ENCODE results near the gene RFLNA.

The RFLNA gene, protein sequence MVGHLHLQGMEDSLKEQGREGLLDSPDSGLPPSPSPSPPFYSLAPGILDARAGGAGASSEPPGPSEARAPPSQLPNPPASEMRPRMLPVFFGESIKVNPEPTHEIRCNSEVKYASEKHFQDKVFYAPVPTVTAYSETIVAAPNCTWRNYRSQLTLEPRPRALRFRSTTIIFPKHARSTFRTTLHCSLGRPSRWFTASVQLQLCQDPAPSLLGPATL

DNA sequence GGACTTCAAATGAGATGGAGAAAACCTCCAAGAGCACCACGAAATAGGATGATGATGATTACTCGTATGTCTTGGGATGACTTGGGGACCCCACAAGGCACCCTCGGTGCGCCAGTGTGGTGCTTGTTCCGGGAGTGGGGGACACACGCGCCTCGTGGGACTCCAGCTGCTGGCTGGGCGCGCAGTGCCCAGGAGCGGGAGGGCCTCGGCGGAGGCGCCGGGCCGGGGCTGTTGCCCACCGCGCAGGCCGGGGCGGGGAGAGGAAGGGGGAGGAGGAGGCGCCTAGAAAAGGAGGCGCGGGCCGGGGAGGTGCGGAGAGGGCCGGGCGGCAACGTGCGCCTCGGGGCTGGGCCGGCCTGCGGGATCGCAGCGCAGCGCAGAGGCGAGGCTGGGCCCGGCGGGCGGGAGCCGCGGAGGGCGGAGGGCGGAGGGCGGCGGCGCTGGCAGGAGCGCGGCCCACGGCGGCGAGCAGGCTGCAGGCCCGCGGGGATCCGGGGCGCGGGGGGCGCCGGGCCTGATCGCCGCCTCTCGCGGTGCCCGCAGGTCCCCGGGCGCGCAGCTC, at the start of gene RFLNA:
TSS of gene RFLNA (plus strand) at position 314 of the 562 bp plus-strand sequence. CDS start 337 bp downstream, outside the sequence.
- DNase-seq, result peak; percentile 70

DNA sequence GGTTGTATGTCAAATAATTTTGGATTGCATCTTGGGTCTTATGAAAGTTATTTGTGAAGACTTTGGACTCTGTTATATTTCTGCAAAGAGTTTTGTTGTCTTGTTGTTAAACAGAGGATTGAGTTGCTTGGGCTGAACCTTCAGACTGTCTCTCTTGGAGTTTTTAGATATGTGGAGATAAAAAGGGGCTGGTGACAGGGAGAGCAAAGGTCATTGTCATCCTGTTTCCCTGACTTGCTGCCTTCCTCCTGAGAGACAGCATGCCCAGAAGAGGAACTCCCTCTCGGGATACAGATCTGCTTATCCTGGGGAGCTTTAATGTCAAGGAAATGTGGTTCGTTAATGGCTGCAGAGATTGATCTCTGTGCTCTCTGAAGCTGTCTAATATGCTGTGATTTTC, 47.6 kb upstream of the RFLNA start:
- no peak for DNase-seq

DNA sequence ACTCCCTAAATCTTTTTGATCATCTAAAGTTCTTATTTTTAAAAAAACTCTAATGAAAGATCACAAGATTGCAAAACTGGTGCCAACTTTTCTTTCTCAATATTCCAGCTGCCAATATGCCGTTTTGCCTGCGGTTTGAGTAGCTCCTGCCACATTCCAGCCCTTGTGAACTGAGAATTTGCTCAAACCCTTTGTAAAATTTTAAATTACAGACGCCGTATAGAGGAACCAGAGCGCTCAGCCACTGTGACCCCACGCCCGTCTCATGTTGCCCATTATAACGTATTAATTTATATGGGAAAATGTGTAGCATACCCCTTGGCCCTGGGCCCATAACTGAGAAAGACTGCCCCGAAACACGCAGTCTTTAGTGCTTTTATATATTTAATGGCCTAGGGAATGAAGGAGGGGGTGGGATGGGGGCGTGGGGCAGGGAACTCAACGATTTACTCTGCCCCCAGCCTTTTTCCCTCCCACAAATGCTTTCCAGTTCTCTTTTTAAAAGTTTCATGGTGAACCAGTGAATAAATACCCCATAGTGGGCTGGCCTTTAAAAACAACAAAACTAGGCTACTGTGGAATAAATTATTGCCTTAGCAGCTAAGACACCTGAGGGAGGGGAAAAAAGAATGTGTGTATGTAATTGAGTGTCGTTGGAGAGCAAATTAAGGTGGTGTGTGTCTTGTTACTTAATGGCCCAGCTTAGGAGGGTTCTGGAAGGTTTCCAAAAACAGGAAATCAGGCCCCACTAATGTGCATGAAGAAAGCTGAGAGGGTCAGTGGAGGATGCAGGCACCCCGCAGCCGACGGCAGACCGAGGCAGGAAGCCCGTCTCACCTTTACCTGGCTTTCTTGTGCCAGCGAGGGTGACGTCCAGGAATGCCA, 45.7 kb upstream of the RFLNA start:
- peak; percentile 14 for DNase-seq

DNA sequence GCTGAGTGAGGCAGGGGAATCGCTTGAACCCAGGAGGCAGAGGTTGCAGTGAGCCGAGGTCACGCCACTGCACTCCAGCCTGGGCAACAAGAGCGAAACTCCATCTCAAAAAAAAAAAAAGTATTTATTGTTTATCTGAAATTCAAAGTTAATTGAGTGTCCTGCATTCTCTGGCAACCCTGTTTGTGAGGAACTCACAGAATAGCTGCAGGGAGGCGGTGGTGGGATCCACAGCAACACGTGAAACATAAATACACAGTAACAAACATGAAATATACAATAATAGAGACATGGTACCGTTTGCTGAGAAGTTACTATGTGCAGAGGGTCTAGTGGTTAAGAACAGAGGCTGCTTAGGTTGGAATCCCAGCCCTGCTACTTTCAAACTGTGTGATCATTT, 43.7 kb upstream of the RFLNA start:
- DNase-seq, result no peak

DNA sequence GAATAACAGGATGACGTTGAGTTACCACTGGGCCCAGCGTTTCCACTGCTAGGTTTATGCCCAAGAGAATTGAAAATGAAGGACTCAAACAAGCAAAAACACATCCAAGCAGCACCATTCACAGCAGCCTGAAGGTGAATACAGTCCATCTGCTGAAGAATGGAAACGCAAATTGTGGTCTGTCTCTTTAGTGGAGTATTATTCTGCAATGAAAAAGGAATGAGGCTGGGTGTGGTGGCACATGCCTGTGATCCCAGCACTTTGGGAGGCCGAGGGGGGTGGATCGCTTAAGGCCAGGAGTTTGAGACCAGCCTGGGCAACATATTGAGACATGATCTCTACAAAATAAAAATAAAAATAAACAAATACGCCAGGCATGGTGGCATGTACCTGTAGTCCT, 41.9 kb upstream of the RFLNA start:
- DNase-seq, result no peak

DNA sequence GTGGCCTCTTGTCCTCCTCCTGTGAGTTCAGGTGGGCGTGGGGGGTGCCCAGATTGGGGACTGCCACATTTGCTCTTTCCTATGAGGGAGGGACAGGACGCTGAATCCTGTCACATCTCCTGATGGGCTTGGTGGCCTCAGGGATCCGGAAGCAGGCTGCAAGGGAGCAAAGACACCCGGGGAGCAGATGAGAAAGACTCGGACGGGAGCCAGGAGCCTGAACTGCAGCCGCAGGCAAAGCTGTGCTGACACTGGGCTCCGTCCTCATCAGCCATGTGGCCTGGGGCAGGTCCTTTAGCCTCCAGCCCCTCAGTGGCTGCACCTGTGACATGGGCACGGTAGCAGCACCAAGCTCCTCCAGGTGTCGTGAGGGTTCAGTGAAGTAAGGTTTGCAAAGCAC, 40.8 kb upstream of the RFLNA start:
- DNase-seq, result no peak

DNA sequence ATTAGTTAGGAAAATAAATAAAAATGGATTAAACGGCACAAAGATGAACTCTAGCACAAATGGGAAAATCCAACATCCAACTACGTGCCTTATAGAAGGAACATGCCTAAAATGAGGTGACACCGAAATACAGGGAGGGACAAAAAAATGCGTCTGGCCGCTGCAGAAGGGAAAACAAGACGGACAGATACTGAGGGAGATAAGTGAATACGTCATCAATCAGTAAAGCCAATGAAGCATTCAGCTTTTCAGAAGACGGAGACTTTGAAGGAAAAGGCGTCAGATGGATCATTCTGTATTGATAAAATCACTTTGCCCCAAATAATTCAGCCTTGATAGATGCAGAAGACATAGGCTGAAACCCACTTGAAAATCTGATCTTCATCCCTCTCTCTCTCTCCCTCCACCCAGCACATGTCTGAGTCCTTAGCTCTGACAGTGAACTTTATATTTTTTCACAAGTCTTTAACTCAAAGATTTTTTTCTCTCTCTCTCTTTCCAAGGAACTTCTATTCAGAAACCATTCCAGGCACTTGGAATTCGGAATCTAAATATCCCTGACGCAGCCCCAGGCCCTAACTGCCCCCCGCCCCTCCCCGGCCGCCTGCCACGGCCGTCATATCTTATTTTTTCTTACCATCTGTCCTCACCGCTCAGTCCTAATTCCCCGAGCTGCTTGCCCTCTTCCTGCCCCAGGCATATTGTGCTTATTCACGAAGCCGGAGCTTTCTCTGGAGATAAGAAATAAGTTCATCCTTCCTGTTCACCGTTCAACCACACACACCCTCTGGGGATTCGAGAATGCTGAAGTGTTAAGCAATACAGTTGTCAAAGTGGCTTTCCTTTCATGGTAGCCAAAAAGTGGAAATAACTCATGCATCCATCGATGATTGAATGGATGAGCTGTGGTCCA, 35.5 kb upstream of the RFLNA start:
- peak; percentile 59 for DNase-seq

DNA sequence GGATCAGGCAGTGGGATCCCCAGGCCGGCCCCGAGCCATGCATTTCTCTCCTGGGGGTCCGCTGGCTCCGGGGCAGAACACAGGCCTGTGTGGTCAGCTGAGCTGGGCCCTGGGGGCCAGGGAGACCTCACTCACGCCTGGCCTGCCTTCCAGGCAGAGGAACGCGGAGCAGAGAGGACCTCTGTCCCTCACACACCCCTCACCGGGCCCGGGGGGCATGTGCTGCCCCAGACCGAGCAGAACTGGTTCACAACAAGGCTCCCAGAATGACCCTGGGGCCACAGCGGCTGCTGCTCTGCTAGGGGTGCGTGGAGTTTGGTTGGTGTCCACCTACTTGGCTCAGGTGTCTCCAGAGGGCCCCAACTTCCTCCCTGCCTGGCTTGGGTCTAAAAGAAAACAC, 33.0 kb upstream of the RFLNA start:
- DNase-seq, result no peak

DNA sequence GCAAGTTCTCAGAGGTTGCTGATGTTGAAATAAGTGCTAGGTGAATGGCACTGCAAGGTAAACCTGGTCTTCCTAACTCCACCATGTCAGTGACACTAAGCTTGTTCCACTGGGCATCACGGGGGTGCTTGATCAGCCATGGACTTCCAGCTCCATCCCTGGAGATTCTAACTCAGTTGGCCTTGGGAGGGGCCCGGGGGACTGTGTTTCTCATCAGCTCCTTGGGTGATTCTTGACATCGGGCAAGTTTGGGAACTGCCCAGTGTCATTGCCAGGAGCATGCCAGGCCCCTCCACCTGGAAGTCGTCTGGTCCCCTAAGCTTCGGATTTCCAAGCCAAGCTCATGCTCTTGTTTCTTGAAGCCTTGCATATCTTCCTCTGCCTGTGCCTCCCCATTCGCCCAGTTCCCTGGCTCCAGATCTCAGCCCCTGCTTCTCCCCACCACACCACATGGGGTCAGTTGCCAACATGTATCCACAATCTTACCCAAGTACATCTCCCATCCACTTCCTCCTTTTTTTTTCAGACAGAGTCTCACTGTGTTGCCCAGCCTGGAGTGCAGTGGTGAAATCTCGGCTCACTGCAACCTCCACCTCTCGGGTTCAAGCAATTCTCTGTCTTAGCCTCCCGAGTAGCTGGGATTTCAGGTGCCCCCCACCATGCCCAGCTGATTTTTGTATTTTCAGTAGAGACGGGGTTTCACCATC, 30.7 kb upstream of the RFLNA start:
- no peak for DNase-seq

DNA sequence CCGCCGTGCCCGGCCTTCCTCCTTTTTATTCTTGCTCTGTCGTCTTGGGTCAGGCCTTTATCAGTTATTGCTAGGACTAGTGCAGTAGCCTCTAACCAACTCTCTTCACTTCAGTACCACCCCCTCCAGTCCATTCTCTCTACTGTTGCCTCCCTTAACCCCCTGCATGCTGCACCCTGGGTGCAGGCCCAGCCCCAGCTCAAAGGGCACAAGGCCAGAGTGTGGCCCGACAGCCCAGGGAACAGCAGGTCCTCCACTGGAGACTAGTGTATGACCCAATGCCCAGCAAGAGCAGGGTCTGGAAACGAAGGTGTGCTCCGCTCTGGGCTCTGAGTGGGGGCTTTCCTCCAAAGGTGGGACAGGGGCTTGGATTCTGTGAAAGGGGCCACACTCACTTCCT, 30.0 kb upstream of the RFLNA start:
- no peak for DNase-seq

DNA sequence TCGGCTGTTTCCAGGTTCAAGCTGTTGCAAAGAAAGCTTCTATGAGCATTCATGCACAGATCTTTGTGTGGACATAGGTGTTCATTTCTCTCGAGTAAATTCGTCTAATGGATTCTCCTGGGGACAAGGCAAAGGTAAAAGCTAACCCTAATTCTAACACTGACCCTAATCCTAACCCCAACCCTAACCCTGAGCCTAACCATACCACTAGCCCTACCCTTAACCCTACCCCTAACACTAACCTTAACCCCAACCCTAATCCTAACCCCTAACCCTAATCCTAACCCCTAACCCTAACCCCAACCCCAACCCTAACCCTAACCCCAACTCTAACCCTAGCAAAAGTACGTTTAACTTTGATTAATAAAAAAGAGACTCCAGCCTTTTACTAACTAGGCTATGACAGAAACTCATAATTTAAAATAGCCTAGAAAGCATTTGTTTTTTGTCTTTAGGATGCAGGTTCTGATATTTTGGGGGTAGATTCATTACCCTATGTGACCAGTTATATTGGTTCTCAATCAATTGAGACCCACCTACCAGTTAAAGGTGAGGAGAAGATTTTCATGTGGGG, 27.6 kb upstream of the RFLNA start:
- no peak for DNase-seq

DNA sequence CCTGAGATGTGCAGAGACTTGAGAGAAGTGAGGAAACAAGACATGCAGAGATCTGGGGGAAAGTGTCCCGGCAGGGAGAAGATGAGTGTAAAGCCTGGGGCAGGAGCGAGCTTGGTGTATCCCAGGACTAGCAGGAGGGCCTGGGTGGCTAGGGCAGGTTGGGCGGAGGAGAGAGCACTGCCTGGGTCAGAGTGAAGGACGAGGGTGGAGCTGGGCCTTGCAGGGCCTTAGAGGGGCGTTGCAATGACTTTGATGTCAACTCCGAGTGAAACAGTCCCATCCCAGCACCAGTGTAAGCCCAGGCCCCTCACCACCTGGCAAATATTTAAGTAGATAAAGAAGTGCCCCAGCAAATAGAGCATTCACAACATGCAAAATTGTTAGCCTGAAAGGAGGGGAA, 24.2 kb upstream of the RFLNA start:
- DNase-seq, result no peak

DNA sequence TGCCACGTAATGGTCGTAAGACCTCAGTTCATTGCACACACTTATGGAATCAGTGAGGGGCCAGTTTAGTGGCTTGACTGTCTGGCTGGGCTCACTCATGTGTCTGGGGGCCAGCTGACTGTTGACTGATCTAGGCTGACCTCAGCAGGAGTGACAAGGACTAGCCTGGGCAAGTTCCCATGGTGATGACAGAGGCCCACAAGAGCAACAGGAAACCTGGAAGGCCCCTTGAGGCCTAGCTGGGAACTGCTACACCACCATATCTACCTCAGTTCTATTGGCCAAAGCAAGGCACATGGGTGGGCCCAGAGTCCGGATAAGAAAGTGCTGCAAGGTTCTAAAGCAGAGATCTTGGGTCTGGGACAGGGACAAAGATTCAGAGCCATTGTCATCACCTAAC, 21.3 kb upstream of the RFLNA start:
- no peak for DNase-seq

DNA sequence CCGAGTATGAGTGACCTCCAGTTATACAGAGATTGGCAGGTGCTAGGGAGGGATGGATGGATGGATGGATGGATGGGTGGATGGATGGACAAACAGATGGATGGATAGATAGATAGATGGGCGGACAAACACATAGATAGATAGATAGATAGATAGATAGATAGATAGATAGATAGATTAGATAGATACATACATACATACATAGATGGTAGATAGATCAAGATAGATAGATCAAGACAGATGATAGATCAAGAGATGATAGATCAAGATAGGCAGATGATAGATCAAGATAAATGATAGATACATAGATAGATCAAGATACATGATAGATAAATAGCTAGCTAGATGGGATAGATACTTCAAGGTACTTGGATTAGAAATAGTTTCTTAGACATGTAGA, 18.6 kb upstream of the RFLNA start:
- DNase-seq, result no peak

DNA sequence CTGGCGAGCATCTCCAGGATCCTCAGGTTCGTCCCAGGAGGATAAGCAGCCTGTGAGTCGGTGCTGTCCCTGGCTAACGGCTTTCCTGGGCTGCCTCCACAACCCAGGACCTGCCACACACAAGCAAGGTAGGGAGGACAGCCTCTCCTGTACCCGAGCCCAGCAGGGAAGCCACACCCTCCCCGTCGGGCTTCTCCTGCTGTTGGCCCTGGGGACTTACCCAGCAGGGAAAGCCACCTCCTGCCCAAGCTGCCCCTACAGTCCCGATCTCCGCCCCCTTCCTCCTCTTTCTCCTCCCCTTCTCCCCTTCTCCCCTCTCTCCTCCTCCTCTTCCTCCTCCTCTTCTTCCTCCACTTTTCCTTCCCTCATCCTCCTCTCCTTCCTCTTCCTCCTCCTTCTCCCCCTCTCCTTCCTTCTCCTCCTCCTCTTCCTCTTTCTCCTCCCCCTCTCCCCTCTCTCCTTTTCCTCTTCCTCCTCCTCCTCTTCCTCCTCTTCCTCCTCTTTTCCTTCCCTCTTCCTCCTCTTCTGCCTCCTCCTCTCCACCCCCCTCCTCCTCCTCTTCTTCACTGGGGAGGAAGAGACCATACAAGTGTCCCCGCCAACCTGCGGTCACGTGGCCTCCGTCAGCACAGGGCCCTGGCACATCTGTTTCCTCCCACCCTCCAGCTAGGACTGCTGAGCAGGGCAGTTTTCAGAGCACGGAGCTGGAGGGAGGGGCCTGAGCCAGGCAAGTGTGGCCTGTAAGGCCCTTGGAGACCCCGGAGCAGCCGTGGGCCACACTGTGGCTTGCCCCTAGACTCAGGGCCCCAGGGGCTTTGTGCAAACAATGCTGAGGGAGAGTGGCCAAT, 17.3 kb upstream of the RFLNA start:
- DNase-seq, result no peak

DNA sequence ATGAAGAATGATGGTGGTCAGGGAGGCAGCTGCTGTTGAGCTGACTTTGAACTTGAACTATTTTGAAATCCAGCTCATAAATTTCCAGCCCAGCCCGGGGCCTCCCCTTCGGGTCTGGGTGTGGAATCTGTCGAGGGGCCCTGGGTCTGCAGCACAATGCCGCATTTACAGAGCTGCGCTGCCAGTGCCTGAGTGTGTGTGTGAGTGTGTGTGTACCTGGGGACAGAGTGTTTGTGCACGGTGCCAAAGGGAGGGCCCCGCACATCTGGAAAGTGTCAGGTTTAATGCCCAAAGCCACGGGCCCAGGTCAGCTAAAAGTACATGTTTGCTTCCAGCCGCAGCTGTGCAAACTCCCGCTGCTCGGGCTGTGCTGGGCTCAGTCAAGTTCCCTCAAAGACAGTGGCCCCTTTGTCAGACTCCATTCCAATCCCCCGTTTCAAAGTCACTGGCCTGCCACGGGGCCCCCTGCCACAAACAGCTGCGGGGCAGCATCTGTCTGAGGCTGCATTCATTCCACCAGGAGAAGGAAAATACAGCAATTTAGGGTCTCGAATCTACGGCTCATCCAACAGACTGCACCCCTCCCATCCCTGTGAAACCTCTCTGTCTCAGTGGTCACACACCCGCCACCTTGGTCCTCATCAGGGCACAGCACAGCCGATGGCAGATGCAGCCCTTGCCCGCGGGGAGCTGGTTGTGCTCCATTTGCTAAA, 16.3 kb upstream of the RFLNA start:
- peak; percentile 57 for DNase-seq

DNA sequence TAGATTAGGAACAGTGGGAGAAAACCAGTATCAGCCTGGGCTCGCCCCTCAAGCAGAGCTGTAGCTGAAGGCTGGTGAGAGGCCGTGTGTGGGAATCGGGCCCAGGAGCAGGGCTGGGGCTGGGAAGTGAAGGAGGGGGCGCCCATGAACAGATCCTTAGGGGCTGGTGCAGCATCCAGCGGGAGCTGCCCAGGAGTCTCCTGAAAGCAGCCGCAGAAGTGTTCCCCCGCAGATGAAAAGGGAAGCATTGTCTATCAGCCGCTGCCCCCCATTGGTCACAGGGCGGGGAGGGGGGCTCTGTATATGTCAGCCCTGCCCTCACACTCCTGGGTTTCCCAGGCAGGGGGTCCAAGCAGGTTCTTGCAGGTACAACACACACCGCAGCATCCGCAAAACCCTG, 15.6 kb upstream of the RFLNA start:
- no peak for DNase-seq

DNA sequence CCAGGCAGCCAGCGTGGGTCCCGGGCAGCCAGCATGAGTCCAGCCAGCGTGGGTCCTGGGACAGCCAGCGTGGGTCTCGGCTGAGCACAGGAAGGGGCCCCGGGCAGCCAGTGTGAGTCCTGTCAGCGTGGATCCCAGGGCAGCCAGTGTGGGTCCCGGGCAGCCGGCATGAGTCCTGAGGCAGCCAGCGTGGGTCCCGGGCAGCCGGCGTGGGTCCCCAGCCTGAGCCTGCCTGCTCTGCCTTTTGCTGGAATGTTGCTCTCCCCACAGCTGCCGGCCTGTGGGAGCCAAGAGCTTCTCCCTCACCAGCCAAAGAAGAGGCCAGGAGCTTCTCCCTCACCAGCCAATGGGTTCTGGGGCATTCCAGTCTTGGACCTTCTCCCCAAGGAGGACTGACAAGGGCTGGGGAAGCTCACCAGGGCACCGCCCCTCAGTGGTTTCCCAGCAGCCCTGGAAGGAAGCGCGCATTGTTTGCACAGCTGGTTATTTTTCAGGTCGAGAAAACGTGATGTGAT, 15.0 kb upstream of the RFLNA start:
- peak; percentile 41 for DNase-seq

DNA sequence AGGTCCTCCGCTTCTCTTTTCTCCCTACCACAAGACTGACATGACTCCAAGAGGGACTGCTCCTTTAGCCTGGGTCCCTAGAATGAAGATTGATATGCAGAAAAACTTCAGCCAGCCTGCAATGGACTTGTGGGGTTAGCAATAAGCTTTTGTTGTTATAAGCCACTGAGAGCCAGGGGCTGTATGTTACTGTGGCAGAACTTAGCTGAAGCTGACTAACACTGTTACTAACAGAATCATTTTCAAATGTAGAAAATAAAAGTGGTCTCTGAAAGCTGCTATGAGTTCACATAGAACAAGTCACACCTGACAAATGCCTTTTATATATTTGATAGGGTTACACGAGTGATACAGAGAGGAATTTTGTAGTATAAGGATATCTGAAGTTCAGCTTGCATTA, 13.6 kb upstream of the RFLNA start:
- no peak for DNase-seq

DNA sequence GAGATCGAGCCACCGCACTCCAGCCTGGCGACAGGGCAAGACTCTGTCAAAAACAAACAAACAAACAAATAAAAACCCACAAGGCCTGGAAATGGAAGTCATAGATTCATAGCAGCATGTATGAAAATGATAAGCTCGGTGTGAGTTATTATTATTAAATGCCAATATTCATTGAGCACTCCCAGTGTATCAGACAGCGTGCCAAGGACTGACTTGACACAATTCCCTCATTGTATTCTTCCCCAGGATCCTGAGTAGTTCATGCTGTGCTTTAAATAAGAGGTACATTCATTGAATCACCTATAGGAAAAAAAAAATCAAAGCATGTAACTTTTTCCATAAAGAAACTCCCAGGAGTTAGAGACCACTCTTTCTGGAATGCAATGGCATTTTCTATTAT, 12.6 kb upstream of the RFLNA start:
- DNase-seq, result no peak

Measured in eye (tissue), 1 donor.